GM10847 (cell line): ENCODE results near the gene KLHL3.

ENCODE experiments used
- POLR2A ChIP-seq: IDR thresholded peaks from 2 replicates; pipeline ENCODE4 v1.6.1; 2011; ENCODE audit not compliant: insufficient read length; ENCODE audit errors: extremely low read depth

KLHL3 gene, protein sequence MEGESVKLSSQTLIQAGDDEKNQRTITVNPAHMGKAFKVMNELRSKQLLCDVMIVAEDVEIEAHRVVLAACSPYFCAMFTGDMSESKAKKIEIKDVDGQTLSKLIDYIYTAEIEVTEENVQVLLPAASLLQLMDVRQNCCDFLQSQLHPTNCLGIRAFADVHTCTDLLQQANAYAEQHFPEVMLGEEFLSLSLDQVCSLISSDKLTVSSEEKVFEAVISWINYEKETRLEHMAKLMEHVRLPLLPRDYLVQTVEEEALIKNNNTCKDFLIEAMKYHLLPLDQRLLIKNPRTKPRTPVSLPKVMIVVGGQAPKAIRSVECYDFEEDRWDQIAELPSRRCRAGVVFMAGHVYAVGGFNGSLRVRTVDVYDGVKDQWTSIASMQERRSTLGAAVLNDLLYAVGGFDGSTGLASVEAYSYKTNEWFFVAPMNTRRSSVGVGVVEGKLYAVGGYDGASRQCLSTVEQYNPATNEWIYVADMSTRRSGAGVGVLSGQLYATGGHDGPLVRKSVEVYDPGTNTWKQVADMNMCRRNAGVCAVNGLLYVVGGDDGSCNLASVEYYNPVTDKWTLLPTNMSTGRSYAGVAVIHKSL

DNA sequence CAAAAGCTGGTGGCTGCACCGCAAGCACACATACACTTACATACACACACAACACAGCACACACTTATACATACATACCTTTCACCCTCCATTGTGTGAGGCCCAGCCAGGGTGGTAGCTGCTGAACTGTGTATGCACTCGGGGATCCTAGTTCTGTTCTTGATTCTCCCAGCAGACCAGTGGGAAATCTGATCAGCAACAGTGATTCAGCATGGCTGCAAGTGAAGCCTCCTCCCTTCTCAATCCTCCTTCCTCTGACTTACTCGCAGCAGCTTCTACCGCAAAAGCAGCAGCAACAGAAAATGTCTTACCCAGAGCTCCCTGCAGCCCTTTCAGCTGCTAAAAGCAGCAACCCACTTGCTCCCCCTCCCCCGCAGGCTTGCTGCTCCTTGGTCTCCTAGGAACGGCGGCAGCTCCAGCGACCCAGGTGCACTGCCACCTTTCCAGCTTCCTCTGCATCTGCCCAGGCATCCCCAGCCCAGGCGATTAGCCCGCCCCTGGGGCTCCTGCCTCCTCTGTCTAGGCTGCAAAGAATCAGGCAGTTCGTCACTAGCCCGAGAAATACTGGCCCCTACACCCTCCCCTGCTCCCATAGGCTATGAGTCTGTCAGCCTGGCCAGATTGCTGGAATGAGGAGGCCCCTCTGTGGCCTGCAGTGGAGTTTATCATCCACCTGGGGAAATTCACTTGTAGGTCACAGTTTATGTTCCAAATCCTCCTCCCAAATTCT is at the start of gene KLHL3:
TSS of gene KLHL3 (minus strand) at position 535 of the 730 bp plus-strand sequence. CDS start at position 92, 443 bp downstream.
- peak; percentile 13 for TF ChIP-seq POLR2A

DNA sequence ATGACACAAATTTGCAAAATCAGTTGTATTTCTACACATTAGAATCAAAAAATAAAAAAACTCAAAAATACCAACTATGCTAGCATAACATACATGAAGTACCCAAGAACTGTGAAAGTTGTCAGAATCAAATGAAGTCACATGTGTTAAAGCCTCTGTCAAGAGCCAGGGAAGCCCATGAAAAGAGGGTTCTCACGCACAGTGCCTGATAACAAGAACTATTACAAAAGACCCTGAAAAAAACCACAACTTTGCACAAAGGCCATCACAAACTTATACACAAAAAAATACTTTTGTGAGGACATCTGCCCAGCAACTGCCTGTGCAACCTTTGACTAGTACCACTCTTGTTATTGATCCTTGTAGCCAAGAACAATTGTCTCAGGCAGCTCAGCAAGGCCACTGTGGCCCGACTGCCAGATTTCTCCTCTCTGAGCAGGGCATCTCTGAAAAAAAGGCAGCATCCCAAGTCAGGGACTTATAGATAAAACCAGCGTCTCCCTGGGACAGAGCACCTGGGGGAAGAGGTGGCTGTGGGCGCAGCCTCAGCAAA is 47.2 kb upstream of the KLHL3 start:
- TF ChIP-seq POLR2A = no peak

DNA sequence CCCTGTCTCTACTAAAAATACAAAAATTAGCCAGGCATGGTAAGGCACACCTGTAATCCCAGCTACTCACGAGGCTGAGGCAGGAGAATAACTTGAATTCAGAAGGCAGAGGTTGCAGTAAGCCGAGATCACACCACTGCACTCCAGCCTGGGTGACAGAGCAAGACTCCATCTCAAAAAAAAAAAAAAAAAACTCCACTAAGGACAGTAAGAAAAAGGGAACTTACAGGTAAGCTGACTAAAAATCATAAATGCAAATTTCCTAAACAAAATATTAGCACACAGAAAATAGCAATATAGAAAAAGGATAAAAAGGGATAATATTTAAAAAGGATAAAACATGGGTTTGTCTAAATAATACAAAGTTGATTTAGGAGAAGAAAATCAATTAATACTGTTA is 46.2 kb upstream of the KLHL3 start:
- no peak for TF ChIP-seq POLR2A

DNA sequence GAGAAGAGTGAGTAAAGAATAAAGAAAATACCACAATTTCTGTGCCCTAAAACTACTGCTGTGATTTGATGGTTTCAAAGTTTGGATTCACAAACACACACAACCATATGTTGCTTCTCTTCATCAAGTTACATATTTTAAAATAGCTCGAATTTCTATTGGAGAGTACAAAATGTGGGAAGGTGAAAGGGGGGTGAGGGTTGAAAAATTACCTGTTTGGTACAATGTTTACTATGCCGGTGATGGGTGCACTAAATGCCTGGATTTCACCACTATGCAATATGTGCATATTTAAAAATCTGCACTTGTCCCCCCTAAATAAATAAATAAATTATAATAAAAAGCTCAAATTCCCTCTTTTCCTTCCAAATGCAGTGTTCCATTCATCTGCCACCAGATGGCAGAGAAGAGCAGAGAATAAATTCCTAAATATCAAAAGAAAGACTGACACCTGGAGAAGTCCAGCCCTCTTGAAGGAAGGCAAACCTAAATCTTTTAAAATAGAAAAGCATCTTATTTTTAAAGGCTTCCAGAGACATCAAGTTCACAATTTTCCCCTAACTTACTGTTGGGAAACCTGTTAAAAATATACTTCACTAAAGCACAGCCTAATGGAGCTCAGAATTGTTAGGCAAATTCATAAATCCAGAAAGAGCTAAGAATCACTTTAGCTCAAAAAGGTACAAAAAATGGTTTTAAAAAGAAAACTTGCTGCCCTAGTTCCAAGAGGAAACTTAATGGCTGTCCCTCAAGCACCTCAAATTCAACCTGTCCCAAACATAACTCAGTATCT is 43.1 kb upstream of the KLHL3 start:
- TF ChIP-seq POLR2A = no peak

DNA sequence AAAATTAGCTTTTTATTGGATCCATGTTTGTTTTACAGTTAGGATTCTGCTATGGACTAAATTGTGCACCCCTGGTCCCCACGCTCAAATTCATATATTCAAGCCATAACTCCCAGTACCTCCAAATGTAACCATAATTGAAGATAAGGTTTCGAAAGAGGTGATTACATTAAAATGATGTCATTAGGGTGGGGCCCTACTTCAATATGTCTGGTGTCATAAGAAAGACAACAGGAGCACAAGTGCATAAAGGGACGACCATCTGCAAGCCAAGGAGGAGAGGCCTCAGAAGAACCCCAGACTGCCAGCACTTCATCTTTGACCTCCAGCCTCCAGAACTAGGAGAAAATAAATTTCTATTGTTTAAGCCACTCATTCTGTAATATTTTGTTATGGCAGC is 25.7 kb upstream of the KLHL3 start:
- no peak for TF ChIP-seq POLR2A

DNA sequence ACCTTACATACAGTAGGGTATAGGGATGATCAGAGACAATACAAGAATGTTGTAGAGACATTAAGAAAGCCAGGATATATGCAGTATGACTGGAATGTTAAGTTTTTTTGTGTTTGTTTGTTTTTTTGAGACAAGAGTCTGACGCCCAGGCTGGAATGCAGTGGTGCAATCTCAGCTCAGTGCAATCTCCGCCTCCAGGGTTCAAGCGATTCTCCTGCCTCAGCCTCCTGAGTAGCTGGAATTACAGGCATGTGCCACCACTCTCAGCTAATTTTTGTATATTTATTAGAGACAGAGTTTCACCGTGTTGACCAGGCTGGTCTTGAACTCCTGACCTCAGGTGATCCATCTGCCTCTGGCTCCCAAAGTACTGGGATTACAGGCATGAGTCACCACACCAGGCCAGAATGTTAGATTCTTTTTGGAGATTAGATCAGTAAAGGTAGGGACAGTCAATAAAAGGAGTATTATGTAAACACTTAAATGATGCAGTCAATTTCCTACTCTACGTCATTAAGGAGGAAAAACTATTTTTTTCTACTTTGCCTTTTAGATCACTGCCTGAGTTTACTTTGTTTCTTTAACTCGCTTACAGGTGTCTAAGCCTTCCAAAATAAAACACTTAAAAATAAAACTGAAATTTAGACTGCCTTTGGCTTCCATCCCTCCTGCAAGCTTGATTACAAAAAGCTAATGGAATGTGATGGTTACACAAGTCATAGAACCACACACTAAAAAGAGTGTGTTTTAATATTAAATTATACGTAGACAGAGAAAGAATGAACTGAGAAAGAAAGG is 25.0 kb upstream of the KLHL3 start:
- no peak for TF ChIP-seq POLR2A

DNA sequence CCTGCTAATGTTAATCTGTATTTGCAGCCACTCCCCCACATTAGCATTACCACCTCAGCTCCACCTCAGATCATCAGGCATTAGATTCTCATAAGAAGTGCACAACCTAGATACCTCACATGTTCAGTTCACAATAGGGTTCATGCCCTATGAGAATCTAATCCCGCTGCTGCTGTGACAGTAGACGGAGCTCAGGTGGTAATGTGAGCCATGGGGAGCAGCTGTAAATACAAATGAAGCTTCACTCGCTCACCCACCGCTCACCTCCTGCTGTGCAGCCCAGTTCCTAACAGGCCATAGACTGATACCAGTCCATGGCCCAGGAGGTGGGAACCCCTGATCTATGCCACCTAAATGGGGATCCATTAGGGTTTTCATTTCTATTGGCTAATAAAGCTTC is 24.4 kb upstream of the KLHL3 start:
- no peak for TF ChIP-seq POLR2A

DNA sequence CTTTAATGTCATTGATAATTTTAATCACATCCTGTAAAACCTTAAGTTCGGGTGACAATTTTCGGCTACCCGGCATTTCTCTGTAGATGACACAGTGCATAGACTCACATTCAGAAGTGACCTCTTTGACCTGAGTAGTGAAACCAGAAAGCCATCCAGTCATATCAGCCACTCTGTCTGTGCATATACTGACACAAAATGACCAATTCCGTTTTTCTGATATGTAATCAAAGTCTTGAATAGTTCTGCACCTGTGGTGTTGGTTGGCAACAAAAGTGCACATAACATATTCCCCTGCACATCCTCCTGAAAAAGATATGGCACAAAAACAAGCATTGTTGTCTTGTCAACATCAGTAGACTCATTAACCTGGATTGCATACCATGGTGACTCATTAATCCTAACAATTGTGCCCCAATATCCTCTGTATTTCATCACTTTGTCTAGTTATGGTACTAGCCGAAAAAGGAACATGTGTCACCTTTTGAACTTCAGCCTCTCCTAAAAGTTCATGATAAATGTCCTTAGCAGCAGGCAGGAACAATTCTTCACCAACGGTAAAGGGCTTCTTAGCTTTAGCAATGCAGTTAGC is 22.9 kb upstream of the KLHL3 start:
- no peak for TF ChIP-seq POLR2A

DNA sequence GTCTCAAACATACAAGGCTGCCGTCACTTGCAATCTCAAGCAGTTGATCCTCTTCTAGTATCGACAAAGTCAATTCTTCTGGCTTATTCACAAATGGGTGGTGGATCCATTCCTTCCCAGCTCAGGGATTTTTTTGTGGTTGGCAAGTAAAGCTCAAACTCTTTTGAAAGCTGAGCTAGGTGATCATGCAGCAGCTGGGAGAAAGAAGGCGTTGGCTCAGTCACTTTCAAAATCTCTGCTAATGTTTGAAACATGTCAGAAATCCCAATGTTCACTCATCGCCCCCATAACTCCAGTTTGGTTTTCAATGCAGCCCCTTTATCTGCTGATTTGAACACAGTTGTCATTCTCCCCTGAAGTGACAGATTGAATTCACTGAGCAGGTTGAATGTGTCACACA is 22.2 kb upstream of the KLHL3 start:
- TF ChIP-seq POLR2A = no peak

DNA sequence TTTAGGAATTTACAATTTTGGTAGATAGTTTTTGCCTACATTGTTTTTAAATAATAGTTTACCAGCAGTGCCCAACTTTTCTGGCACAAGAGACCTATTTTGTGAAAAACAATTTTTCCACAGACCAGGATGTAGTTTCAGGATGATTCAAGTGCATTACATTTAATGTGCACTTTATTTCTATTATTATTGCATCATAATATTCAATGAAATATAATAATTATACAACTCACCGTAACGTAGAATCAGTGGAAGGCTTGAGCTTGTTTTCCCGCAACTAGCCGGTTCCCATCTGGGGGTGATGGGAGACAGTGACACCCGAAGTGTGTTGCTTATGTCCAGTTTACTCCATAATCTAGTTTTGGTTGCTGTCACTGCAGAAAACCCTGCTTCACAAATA is 21.7 kb upstream of the KLHL3 start:
- TF ChIP-seq POLR2A = no peak

DNA sequence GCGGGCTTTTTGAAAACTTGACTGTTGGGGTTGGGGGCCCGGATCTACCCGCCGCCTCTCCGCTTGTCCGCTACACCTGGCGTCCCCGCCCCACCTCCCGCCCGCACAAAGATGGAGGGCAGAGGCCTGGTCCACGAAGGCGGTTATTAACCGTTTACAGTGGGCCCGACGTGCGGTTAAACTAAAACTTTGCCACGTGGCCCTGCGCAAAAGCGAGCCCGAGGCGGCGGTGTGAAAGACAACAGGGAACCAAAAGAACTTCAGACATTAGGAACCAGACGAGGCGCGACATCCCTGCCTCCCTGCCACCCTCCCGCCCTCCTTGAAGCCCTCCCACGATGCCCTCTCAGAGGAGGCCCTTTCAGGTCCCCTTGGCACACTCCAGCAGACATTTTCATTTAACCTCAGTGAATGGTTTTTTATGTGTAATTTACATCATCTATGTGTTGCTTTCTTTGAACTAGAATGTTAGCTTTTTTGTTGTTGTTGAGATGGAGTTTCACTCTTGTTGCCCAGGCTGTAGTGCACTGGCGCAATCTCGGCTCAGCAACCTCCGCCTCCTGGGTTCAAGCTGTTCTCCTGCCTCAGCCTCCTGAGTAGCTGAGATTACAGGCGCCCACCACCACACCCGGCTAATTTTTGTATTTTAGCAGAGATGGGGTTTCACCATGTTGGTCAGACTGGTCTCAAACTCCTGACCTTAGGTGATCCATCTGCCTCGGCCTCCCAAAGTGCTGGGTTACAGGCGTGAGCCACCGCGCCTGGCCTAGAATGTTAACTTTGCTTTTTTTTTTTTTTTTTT is 19.3 kb upstream of the KLHL3 start:
- TF ChIP-seq POLR2A = no peak

DNA sequence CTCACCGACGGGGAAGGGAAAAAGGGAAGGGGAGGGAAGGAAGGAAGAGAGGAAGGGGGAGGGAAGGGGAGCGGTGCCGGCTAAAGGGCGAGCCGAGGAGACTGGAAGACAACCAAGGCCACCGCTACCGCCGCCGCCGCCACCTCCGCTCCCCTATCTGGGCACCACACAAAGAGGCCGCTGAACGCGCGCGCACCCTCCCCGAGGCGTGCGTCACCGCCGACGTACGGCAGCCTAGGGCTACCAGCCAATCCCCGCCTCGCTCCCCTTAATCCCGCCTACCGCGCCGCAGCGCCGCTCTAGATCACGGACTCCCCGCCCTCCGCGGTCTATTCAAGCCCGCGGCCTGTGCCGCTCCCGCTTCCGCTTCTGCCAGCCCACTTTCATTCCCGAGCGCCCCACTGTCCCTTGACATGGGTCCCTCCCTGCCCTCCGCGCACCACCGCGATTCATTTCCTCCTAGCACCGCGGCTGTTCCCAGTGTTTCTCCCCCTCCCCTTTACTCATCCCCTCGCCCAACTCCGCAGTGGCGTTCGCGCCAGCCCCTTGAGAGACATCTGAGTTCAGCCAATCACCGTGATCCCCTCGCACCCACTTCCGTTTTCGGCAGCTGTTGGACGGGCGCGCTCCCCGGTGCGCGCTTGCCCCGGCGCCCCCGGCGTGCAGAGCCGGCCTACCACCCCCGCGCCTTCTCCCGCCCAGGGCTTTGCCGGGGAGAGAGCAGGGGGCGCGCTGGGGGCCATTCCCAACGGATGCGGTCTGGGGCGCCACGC is 18.5 kb upstream of the KLHL3 start, which contains the start of gene HNRNPA0:
TSS of gene HNRNPA0 (minus strand) at position 176 of the 773 bp plus-strand sequence. CDS start 297 bp downstream, outside the sequence.
- peak; percentile 94 for TF ChIP-seq POLR2A
